Natural killer cell (primary cell): ENCODE measurements around the gene TNIK. TPM values are rescaled to one million over a fixed set of nuclear protein-coding genes. Genes with fewer than 3 reads are reported as not detected.
A peak's percentile ranks its signal among the peaks of the same experiment; 100 is the strongest.

Source experiments
- ATAC-seq, 3 donors: fragments of 150-1000 bp in 2 of 3; fragments of 200-7000 bp in 1 of 3; cut with Tn5 transposase; 1 replicate in 1 of 3; 2 replicates in 2 of 3; pipeline ENCODE4 v1.10.0; 2021; ENCODE audit warnings: mild to moderate bottlenecking in 2 of 3, moderate library complexity in 2 of 3
- DNase-seq, 2 donors: peaks; one replicate each; pipeline versions ENCODE4 v3.0.0 to v3.0.0-alpha.2; 2013 to 2021; ENCODE audit warnings: mixed read lengths in 1 of 2
- H3K27ac ChIP-seq: one replicate; pipeline ENCODE4 v1.5.1; 2013; ENCODE audit warnings: mild to moderate bottlenecking, low read length
- H3K27me3 ChIP-seq: one replicate; pipeline ENCODE4 v1.6.1; 2013; ENCODE audit warnings: low read length; ENCODE audit not compliant: control insufficient read depth, insufficient read depth
- H3K36me3 ChIP-seq: one replicate; pipeline ENCODE4 v1.6.1; 2013; ENCODE audit warnings: low read length; ENCODE audit not compliant: control insufficient read depth, insufficient read depth
- H3K4me1 ChIP-seq: one replicate; pipeline ENCODE4 v1.6.1; 2013; ENCODE audit warnings: low read length; ENCODE audit not compliant: control insufficient read depth, insufficient read depth
- H3K4me3 ChIP-seq: one replicate; pipeline ENCODE4 v1.5.1; 2013; ENCODE audit warnings: low read length
- H3K9me3 ChIP-seq: one replicate; pipeline ENCODE4 v1.6.1; 2013; ENCODE audit warnings: low read length; ENCODE audit not compliant: control insufficient read depth, insufficient read depth
- H3K27ac Mint-ChIP-seq, 2 donors: one replicate each; pipeline ENCODE4 v1.8.0; 2022; ENCODE audit warnings: mild to moderate bottlenecking in 2 of 2, mixed read lengths in 2 of 2, moderate library complexity in 1 of 2
- H3K27me3 Mint-ChIP-seq, 2 donors: one replicate each; pipeline ENCODE4 v1.8.0; 2022; ENCODE audit warnings: low read depth in 2 of 2, mixed read lengths in 2 of 2
- H3K36me3 Mint-ChIP-seq: one replicate; pipeline ENCODE4 v1.8.0; 2022; ENCODE audit warnings: mixed read lengths
- H3K4me1 Mint-ChIP-seq, 2 donors: one replicate each; pipeline ENCODE4 v1.8.0; 2022; ENCODE audit warnings: mixed read lengths in 2 of 2
- H3K4me3 Mint-ChIP-seq: one replicate; pipeline ENCODE4 v1.8.0; 2022; ENCODE audit warnings: mild to moderate bottlenecking, moderate library complexity, mixed read lengths
- H3K9me3 Mint-ChIP-seq, 2 donors: one replicate each; pipeline ENCODE4 v1.8.0; 2022; ENCODE audit warnings: mixed read lengths in 2 of 2
- WGBS: methylation state at CpG from one replicate; pipeline ENCODE4 v1.1.7; 2013; ENCODE audit warnings: missing lambda C conversion rate; ENCODE audit not compliant: insufficient coverage; 5-methylcytosine and 5-hydroxymethylcytosine counted together
- intact Hi-C: fragments of 100-400 bp; cut with micrococcal nuclease; formaldehyde crosslinking; loops from one replicate; pipeline ENCODE4 v1.14.2; 2022
- total RNA-seq, 4 donors: library from RNA; stranded (reverse); fragments of 120-200 nt in 1 of 4; gene quantifications; one replicate each; pipeline versions ENCODE4 v1.2.3 to v1.2.4, GENCODE V29; 2013 to 2022
- TF ChIP-seq, protein P1 (sequence below): fragments of 200-600 bp; IDR thresholded peaks from one replicate; pipeline ENCODE4 v1.8.0; 2022; ENCODE audit warnings: antibody characterized with exemption

TNIK gene
- total RNA-seq, 3 donors from 2014 or later (not counting 1 experiment from before 2014, with no cell fraction given), result 93.7 to 122 (median 119) TPM

DNA sequence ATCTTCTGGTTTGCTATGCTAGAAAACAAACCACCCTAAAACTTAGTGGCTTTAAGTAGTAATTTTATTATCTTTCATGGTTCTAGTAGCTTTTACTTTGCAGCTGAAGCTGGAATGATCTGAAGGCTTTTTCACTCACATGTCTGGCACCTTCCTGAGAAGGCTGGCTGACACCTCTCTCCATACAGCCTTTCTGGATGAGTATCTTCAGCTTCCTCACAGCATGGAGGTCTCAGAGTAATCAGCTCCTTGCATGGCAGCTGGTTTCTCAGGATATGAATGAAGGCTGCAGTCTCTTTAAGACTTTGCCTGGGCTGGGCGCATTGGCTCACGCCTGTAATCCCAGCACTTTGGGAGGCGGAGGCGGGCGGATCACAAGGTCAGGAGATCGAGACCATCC lies 50.0 kb downstream of the TNIK start:
- H3K4me1 ChIP-seq, result no peaks in the 10 kb centered on the region
- peaks cover 77 to 81% of the 10 kb centered on the region in 2 donors for H3K4me1 Mint-ChIP-seq

GRCh38 chr3:171407759-171408158 lies 52.4 kb downstream of the TNIK start:
- no peak overlapping the region for H3K4me3 ChIP-seq
- TF ChIP-seq, protein P1, sequence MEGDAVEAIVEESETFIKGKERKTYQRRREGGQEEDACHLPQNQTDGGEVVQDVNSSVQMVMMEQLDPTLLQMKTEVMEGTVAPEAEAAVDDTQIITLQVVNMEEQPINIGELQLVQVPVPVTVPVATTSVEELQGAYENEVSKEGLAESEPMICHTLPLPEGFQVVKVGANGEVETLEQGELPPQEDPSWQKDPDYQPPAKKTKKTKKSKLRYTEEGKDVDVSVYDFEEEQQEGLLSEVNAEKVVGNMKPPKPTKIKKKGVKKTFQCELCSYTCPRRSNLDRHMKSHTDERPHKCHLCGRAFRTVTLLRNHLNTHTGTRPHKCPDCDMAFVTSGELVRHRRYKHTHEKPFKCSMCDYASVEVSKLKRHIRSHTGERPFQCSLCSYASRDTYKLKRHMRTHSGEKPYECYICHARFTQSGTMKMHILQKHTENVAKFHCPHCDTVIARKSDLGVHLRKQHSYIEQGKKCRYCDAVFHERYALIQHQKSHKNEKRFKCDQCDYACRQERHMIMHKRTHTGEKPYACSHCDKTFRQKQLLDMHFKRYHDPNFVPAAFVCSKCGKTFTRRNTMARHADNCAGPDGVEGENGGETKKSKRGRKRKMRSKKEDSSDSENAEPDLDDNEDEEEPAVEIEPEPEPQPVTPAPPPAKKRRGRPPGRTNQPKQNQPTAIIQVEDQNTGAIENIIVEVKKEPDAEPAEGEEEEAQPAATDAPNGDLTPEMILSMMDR, result no peak
- no peaks in the 10 kb centered on the region for H3K4me1 ChIP-seq
- Mint-ChIP-seq H3K4me3 (no peak overlapping the region), H3K27ac (peak overlapping the region; percentile 39 to 71), H3K4me1 (peaks cover 66 to 81% of the 10 kb centered on the region in 2 donors), H3K9me3 (no peaks in the 10 kb centered on the region), H3K27me3 (no peaks in the 10 kb centered on the region), H3K36me3 (no peaks in the 10 kb centered on the region)
- H3K9me3 ChIP-seq, result no peaks in the 10 kb centered on the region
- H3K27me3 ChIP-seq, result no peaks in the 10 kb centered on the region
- H3K36me3 ChIP-seq, result no peaks in the 10 kb centered on the region
- ATAC-seq (no peak), DNase-seq (no peak)
- H3K27ac ChIP-seq, result no peak overlapping the region
- WGBS, result 48% methylated on average over 3 of the region's 3 CpGs
- intact Hi-C loops, result no loop called here

More for the DNA sequence above, 50.0 kb downstream of the TNIK start:
- DNase-seq (no peak), ATAC-seq (no peak)
- Mint-ChIP-seq H3K27ac (peak overlapping the region in 1 of 2 donors; percentile 32), H3K27me3 (no peaks in the 10 kb centered on the region), H3K4me3 (no peak overlapping the region), H3K9me3 (no peaks in the 10 kb centered on the region), H3K36me3 (no peaks in the 10 kb centered on the region)
- no peak overlapping the region for H3K27ac ChIP-seq
- intact Hi-C loops, result no loop called here
- no peaks in the 10 kb centered on the region for H3K36me3 ChIP-seq
- 95% methylated on average over 6 of the region's 6 CpGs for WGBS
- H3K27me3 ChIP-seq, result no peaks in the 10 kb centered on the region
- H3K9me3 ChIP-seq, result no peaks in the 10 kb centered on the region
- TF ChIP-seq, protein P1, result no peak
- H3K4me3 ChIP-seq, result no peak overlapping the region

DNA sequence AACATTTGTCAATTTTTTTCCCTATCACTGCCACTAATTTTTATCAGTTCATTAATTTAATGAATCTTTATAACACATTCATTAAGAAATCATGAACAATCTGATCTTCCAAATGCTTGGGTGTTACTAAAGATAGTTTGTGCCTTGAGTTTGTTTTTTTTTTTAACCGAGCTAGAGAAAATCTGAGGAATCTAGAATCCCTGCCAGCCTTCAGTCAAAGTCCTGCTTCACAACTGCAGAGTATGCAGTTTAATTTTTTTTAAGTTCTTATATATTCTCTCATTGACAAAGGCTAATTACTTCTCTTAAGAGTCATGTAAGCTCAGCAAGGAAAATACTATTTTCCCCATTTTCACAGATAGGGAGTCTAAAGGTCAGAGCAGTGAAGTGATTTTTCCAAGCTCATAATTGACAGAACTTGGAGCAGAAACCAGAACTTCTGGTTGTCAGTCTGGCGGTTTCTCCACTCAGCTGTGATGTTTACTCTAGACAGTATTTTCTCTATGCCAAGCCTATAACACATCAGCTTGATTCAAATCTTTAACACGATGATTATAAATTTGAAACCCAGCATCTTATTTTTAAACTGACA lies 55.7 kb downstream of the TNIK start:
- WGBS, result 96% methylated on average over 2 of the region's 3 CpGs
- intact Hi-C loops, result no loop called here
- Mint-ChIP-seq H3K4me3 (no peak overlapping the region), H3K4me1 (peaks cover 73 to 89% of the 10 kb centered on the region in 2 donors), H3K27me3 (no peaks in the 10 kb centered on the region), H3K36me3 (no peaks in the 10 kb centered on the region), H3K9me3 (no peaks in the 10 kb centered on the region), H3K27ac (no peak overlapping the region)
- Histone ChIP-seq H3K36me3 (no peaks in the 10 kb centered on the region), H3K4me1 (no peaks in the 10 kb centered on the region), H3K4me3 (no peak overlapping the region), H3K27me3 (no peaks in the 10 kb centered on the region), H3K27ac (no peak overlapping the region), H3K9me3 (no peaks in the 10 kb centered on the region)
- TF ChIP-seq, protein P1, result no peak
- ATAC-seq (no peak), DNase-seq (no peak)

GRCh38 chr3:171402281-171402680 lies 57.9 kb downstream of the TNIK start:
- no peak overlapping the region for H3K4me3 Mint-ChIP-seq
- H3K27ac Mint-ChIP-seq, result peak overlapping the region in 1 of 2 donors; percentile 7
- DNase-seq, result no peak
- TF ChIP-seq, protein P1, result no peak
- Histone ChIP-seq H3K4me1 (no peaks in the 10 kb centered on the region), H3K27me3 (no peaks in the 10 kb centered on the region), H3K4me3 (no peak overlapping the region), H3K27ac (no peak overlapping the region), H3K9me3 (no peaks in the 10 kb centered on the region), H3K36me3 (no peaks in the 10 kb centered on the region)
- 91% methylated on average over 2 of the region's 3 CpGs for WGBS
- no peak for ATAC-seq
- intact Hi-C loops, result no loop called here
- H3K36me3 Mint-ChIP-seq, result no peaks in the 10 kb centered on the region
- H3K9me3 Mint-ChIP-seq, result no peaks in the 10 kb centered on the region
- no peaks in the 10 kb centered on the region for H3K27me3 Mint-ChIP-seq
- H3K4me1 Mint-ChIP-seq, result peaks cover 70 to 91% of the 10 kb centered on the region in 2 donors
